ENCODE measurements around the gene AURKB. TPM values are rescaled to one million over a fixed set of nuclear protein-coding genes. Genes with fewer than 3 reads are reported as not detected.
"Not testable (repeated sequence)": the region's sequence is repeated elsewhere in the genome, so short reads cannot be mapped to it uniquely, and the experiment has no call there.

Gene AURKB
- total RNA-seq, 1 donor from 2014 or later, result 153 TPM

- intact Hi-C loops (cut with micrococcal nuclease), result no loop called here
Measured at GRCh38 chr17:8189041-8189710, 21.2 kb downstream of the AURKB start.

- intact Hi-C loops (cut with micrococcal nuclease), result no loop called here
Measured at GRCh38 chr17:8188263-8188839, 22.0 kb downstream of the AURKB start.

- intact Hi-C loops (cut with micrococcal nuclease), result loop anchor here (1.0 to 2.0 kb wide), 7 partner anchors 14 to 67 kb away; partner anchors contain the start of genes CTC1 and PFAS
Measured at GRCh38 chr17:8187517-8188262, 22.7 kb downstream of the AURKB start.

- intact Hi-C loops (cut with micrococcal nuclease), result loop anchor here (1.0 to 2.0 kb wide), 8 partner anchors 11 to 67 kb away; partner anchors contain the start of genes CTC1, PFAS and TMEM107
Measured at GRCh38 chr17:8186787-8187516, 23.4 kb downstream of the AURKB start.

GRCh38 chr17:8186446-8186786 is 24.0 kb downstream of the AURKB start:
- intact Hi-C loops (cut with micrococcal nuclease), result loop anchor here (1.0 to 2.0 kb wide), 3 partner anchors 10 to 62 kb away; partner anchors contain the start of genes CTC1, PFAS and TMEM107

GRCh38 chr17:8185582-8186445 is 24.6 kb downstream of the AURKB start:
- intact Hi-C loops (cut with micrococcal nuclease), result loop anchor here (1.0 to 2.0 kb wide), 3 partner anchors 10 to 63 kb away; partner anchors contain the start of genes CTC1, PFAS and TMEM107

- intact Hi-C loops (cut with micrococcal nuclease), result loop anchor here (1.0 kb wide), 1 partner anchor 9 kb away; no protein-coding TSS in a partner anchor
Measured at GRCh38 chr17:8176998-8177731, 33.2 kb downstream of the AURKB start.

GRCh38 chr17:8176197-8176940 is 34.0 kb downstream of the AURKB start, which contains the start of gene TMEM107:
TMEM107 (minus strand) TSS chr17:8176380; CDS start chr17:8176286, 94 bp downstream.
- intact Hi-C loops (cut with micrococcal nuclease), result loop anchor here (1.0 kb wide), 1 partner anchor 10 kb away; no protein-coding TSS in a partner anchor

GRCh38 chr17:8175795-8176196 is 34.6 kb downstream of the AURKB start:
- intact Hi-C loops (cut with micrococcal nuclease), result loop anchor here (1.0 kb wide), 1 partner anchor 11 kb away; no protein-coding TSS in a partner anchor

- intact Hi-C loops (cut with micrococcal nuclease), result loop anchor here (1.0 to 2.0 kb wide), 7 partner anchors 10 to 331 kb away; partner anchors contain the start of gene CTC1
Measured at GRCh38 chr17:8173871-8174322, 36.5 kb downstream of the AURKB start.

GRCh38 chr17:8173056-8173870 is 37.1 kb downstream of the AURKB start:
- intact Hi-C loops (cut with micrococcal nuclease), result loop anchor here (1.0 to 2.0 kb wide), 7 partner anchors 9 to 330 kb away; partner anchors contain the start of gene CTC1

GRCh38 chr17:8170186-8170585 is 40.2 kb downstream of the AURKB start:
- intact Hi-C loops (cut with micrococcal nuclease), result not testable (repeated sequence)

- intact Hi-C loops (cut with micrococcal nuclease), result no loop called here
Measured at GRCh38 chr17:8167526-8167925, 42.8 kb downstream of the AURKB start.

GRCh38 chr17:8166731-8167130 is 43.6 kb downstream of the AURKB start:
- intact Hi-C loops (cut with micrococcal nuclease), result no loop called here

- intact Hi-C loops (cut with micrococcal nuclease), result loop anchor here (1.0 kb wide), 1 partner anchor 9 kb away; no protein-coding TSS in a partner anchor
Measured at GRCh38 chr17:8164815-8165131, 45.6 kb downstream of the AURKB start.

GRCh38 chr17:8163978-8164814 is 46.2 kb downstream of the AURKB start:
- intact Hi-C loops (cut with micrococcal nuclease), result loop anchor here (1.0 kb wide), 1 partner anchor 9 kb away; no protein-coding TSS in a partner anchor

Data from T-helper 2 cell treated with Interferon-gamma antibody and Interleukin-4, amounts not matched to agents 100 ng/mL and 5 ng/mL, for 36 hours (primary cell).